ENCODE results near the gene ZNF783. TPM values are rescaled to one million over a fixed set of nuclear protein-coding genes. Genes with fewer than 3 reads are reported as not detected.

The ZNF783 gene
- 10 to 100 TPM; 26.2 to 27.2 TPM for total RNA-seq

DNA sequence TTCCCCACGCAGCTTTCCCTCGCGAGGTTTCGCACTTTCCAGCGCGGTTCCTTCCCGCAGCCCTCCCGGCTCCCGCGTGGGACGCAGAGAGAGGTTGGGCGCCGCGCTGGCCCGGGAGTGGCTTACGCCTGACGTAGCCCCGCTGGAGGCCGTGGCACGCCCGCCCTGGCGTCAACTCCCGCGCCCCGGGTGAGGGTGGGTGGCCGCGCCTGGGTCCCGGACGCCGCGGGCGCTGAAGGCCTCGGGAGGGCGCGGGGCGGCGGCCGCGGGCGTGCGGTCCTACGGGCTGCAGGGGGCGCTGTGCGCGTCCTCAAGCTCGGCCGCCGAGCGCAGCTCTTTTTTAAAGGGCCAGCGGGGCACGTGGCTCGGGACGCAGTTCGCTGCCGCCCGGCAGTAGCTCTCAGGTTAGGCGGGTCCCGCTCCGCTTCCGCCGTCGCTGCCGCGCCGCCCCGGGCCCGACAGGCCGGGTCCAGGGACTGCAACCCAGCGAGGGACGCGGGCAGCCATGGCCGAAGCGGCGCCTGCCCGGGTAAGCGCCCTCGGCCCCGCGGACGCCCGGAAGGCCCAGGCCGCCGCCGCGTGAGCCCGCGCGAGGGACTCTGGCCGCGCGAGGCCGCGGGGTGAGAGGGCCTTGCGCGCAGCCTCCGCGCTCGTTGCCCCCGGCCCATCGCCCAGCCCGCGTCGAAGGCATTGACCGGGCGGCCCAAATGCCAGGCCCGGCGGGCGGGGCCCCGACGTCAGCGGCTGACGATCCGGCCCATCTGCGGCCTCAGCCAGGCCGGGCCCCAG, at the start of gene ZNF783:
TSS of gene ZNF783 (plus strand) at position 368 of the 789 bp plus-strand sequence. CDS start at position 506, 138 bp downstream.

DNA sequence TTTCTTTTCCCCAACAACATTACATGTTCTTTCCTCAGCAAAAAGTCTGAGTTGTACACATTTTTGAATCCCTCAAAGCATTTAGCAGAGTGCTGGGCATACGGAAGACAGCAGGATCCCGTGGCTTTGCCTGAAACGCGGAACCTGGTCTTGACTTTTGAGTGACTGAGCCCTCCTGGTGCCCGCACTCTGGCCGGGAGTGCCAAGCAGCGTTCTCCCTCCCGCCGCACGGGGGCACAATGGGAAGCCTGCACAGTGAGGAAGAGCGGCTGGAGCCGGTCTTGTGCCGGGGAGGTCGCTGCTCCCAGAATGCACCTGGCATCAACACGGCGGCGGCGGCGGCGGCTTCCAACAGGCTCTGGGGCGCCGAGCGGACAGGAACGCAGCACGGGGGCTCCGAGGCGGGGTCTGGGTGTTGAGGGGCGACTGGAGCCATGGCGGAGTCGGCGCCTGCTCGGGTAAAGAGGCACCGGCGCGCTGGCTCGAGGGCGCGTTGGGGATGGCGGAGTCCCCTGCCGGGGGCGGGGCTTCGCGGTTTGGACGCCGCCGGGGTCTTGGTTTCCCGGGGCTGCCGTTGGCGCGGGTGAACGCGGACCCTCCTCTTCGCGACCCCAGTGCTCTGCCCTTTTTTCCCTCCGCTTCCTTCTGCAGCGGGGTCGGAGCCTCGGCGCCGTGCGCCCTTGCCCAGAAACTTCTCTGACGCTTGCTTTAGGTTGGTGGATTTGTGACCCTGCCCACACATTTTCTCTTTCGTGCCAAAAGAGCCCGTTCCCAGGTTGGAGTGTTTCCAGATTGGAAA, 22.5 kb upstream of the ZNF783 start, which contains the start of gene ZNF212:
TSS of gene ZNF212 (plus strand) at position 307 of the 799 bp plus-strand sequence. CDS start at position 435, 128 bp downstream.

Other genes starting within 250 kb of the ZNF783 start
- 10 to 100 TPM; 85.5 to 87.2 TPM for gene PDIA4, start 233.7 kb upstream of the ZNF783 start, total RNA-seq
- 1 to 10 TPM; 7.9 to 8.0 TPM for gene ZNF786, start 171.5 kb upstream of the ZNF783 start, total RNA-seq
- under 1 TPM; 0.91 to 0.94 TPM for gene ZNF425, start 135.9 kb upstream of the ZNF783 start, total RNA-seq
- 10 to 100 TPM; 16.6 to 16.7 TPM for gene ZNF398, start 114.7 kb upstream of the ZNF783 start, total RNA-seq
- 10 to 100 TPM; 25.2 to 25.8 TPM for gene ZNF282, start 66.7 kb upstream of the ZNF783 start, total RNA-seq
- gene ZNF212, start 22.5 kb upstream of the ZNF783 start, total RNA-seq = 10 to 100 TPM; 13.0 to 14.0 TPM
- gene ZNF777, start 198.9 kb downstream of the ZNF783 start, total RNA-seq = 10 to 100 TPM; 13.9 to 14.2 TPM
- 10 to 100 TPM; 21.7 to 23.3 TPM for gene ZNF746, start 235.6 kb downstream of the ZNF783 start, total RNA-seq